Caco-2 (cell line): ENCODE results near the gene OTUB1. TPM values are rescaled to one million over a fixed set of nuclear protein-coding genes. Genes with fewer than 3 reads are reported as not detected.

Experiments
- BruUV-seq: library from RNA; stranded (reverse); fragments of 400-500 nt; replicated peaks from 2 replicates; lab custom pipeline; 2021; lab: Mats Ljungman, UMichigan
- CTCF ChIA-PET: fragments of 300-600 bp; sonication (Branson Sonifier 250); formaldehyde crosslinking; loops from one replicate; lab custom pipeline; 2022; ENCODE audit warnings: antibody characterized with exemption; lab: Charles Lee
- POLR2A ChIA-PET: fragments of 300-600 bp; sonication (Branson Sonifier 250); formaldehyde crosslinking; loops from one replicate; lab custom pipeline; 2022; ENCODE audit warnings: antibody characterized with exemption; lab: Charles Lee
- DNase-seq, 2 experiments: peaks; one replicate each; pipeline versions ENCODE4 v3.0.0 to v3.0.0-alpha.2; 2020 to 2022
- H3K27me3 ChIP-seq: replicated peaks from 2 replicates; pipeline ENCODE4 v1.6.0; 2011; ENCODE audit warnings: low read length; ENCODE audit not compliant: control insufficient read depth, insufficient read depth
- H3K36me3 ChIP-seq: 2 replicates; pipeline ENCODE4 v1.5.1; 2011; ENCODE audit warnings: low read length; ENCODE audit not compliant: control insufficient read depth, insufficient read depth
- H3K4me1 ChIP-seq: fragments of 250-450 bp; sonication (Bioruptor Pico); 2 replicates; pipeline ENCODE4 v1.5.1; 2020; ENCODE audit warnings: mild to moderate bottlenecking
- H3K4me3 ChIP-seq: 2 replicates; pipeline ENCODE4 v1.5.1; 2011; ENCODE audit warnings: low read depth, mild to moderate bottlenecking, control low read depth, low read length
- H3K9me3 ChIP-seq: fragments of 250-450 bp; sonication (Bioruptor Pico); 2 replicates; pipeline ENCODE4 v1.5.1; 2020; ENCODE audit warnings: mild to moderate bottlenecking, moderate library complexity
- H3K27ac Mint-ChIP-seq: one replicate; pipeline ENCODE4 v1.8.0; 2022; ENCODE audit warnings: mixed read lengths; ENCODE audit not compliant: unreplicated experiment
- H3K27me3 Mint-ChIP-seq: one replicate; pipeline ENCODE4 v1.8.0; 2022; ENCODE audit warnings: mixed read lengths; ENCODE audit not compliant: insufficient read depth, unreplicated experiment
- H3K36me3 Mint-ChIP-seq: one replicate; pipeline ENCODE4 v1.8.0; 2022; ENCODE audit warnings: mild to moderate bottlenecking, mixed read lengths; ENCODE audit not compliant: insufficient read depth, unreplicated experiment
- H3K4me1 Mint-ChIP-seq: one replicate; pipeline ENCODE4 v1.8.0; 2022; ENCODE audit warnings: low read depth, mixed read lengths; ENCODE audit not compliant: unreplicated experiment
- H3K4me3 Mint-ChIP-seq: one replicate; pipeline ENCODE4 v1.8.0; 2022; ENCODE audit warnings: mild to moderate bottlenecking, moderate library complexity, mixed read lengths; ENCODE audit not compliant: unreplicated experiment
- H3K9me3 Mint-ChIP-seq: one replicate; pipeline ENCODE4 v1.8.0; 2022; ENCODE audit warnings: mixed read lengths; ENCODE audit not compliant: unreplicated experiment
- intact Hi-C: fragments of 100-400 bp; cut with micrococcal nuclease; formaldehyde crosslinking; loops from one replicate; pipeline ENCODE4 v1.10.0; 2022; ENCODE audit not compliant: unreplicated experiment
- total RNA-seq: library from RNA; stranded (reverse); gene quantifications from 2 replicates; pipeline ENCODE4 v1.2.3, GENCODE V29; 2022
- TF ChIP-seq, protein P1 (sequence below), 2 experiments: fragments of 200-600 bp in 1 of 2; IDR thresholded peaks; 1 replicate in 1 of 2; 2 replicates in 1 of 2; pipeline versions ENCODE4 v1.5.1 to v1.8.0; 2011 to 2022; ENCODE audit warnings: antibody characterized with exemption in 1 of 2, control low read depth in 1 of 2, inconsistent platforms in 1 of 2, low read depth in 1 of 2, low read length in 1 of 2, mild to moderate bottlenecking in 1 of 2, moderate library complexity in 1 of 2; ENCODE audit not compliant: insufficient read depth in 1 of 2, severe bottlenecking in 1 of 2, unreplicated experiment in 1 of 2

OTUB1 gene
- total RNA-seq, 1 experiment from 2014 or later: 152 TPM

DNA sequence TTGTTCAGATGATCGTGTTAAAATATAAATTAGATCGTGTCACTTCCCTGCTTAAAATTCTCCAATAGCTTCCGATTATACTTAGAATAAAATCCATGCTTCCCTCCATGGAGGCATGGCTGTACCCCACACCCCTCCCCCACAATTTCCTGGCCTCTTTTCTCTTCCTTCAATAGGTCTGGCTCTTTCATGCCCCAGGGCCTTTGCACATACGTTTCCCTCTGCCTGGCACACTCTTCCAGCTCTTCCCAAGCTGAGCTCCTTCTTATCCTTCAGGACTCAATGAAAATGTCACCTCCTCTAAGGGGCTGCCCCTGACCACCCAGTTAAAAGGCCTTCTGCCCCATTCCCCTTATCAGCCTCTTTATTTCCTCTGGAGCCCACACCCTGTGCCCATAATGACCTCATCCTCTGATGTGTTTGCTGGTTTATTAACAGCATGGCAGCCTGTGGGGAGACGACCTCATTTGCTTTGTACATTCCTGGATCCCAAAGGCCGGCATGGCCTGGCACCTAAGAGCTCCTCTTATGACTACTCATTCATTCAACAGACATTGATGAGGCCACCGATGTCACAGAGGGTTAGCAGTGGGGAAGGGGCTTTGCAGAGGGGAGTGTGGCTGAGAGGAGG lies 40.5 kb downstream of the OTUB1 start:
- Mint-ChIP-seq H3K27ac (no peak overlapping the region), H3K4me1 (no peaks in the 10 kb centered on the region), H3K9me3 (no peaks in the 10 kb centered on the region), H3K27me3 (no peaks in the 10 kb centered on the region), H3K36me3 (peaks cover 9% of the 10 kb centered on the region), H3K4me3 (no peak overlapping the region)
- Histone ChIP-seq H3K9me3 (no peaks in the 10 kb centered on the region), H3K4me3 (no peak overlapping the region), H3K27me3 (no peaks in the 10 kb centered on the region), H3K4me1 (no peaks in the 10 kb centered on the region), H3K36me3 (no peaks in the 10 kb centered on the region)
- ChIA-PET CTCF (no interaction called here), POLR2A (no interaction called here)
- intact Hi-C loops: no loop called here
- TF ChIP-seq, protein P1, sequence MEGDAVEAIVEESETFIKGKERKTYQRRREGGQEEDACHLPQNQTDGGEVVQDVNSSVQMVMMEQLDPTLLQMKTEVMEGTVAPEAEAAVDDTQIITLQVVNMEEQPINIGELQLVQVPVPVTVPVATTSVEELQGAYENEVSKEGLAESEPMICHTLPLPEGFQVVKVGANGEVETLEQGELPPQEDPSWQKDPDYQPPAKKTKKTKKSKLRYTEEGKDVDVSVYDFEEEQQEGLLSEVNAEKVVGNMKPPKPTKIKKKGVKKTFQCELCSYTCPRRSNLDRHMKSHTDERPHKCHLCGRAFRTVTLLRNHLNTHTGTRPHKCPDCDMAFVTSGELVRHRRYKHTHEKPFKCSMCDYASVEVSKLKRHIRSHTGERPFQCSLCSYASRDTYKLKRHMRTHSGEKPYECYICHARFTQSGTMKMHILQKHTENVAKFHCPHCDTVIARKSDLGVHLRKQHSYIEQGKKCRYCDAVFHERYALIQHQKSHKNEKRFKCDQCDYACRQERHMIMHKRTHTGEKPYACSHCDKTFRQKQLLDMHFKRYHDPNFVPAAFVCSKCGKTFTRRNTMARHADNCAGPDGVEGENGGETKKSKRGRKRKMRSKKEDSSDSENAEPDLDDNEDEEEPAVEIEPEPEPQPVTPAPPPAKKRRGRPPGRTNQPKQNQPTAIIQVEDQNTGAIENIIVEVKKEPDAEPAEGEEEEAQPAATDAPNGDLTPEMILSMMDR (IDR thresholded peaks at IDR 0.05; ENCODE audit: insufficient read depth in 1 of 2, low read depth in 1 of 2, low read length in 1 of 2, severe bottlenecking in 1 of 2, unreplicated experiment in 1 of 2): no peak
- no peak for DNase-seq
- no TSS peak for BruUV-seq

DNA sequence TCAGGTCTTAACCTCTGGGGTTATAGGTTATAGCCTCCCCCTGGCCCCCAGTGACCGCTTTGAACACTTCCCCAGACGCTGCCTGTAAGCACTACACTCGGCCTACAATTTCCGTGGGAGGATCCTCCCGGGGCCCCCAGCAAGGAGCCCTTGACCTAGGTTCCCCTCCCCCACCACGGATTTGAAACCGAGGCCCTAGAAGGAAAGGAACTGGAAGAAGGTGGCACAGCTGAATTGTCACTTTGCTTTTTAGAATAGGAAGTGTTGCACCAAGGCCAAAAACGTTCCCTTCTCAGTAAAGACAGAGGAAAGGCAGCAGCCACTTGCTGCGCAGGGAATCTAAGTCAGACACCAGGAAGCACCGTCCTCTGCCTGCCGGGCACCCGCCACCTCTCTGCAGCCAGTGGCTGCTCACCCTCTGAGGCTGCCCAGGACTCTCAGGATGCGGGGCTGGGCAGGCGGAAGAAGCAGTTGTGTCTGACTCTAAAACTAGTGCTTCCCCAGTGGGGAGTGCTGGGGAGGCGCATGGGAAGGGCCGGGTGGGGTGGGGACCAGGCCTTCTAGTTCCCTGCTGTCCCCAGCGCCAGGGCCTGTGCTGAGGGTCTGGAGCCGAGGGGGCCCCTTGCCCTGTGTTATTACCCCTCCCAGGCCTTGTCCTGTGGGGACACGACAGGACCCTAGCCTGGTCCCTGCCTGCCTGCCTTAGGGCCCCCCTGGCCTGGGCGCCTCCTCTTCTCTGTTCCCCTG lies 41.6 kb downstream of the OTUB1 start:
- H3K9me3 Mint-ChIP-seq: no peaks in the 10 kb centered on the region
- no peaks in the 10 kb centered on the region for H3K9me3 ChIP-seq
- no peaks in the 10 kb centered on the region for H3K4me1 Mint-ChIP-seq
- BruUV-seq: no TSS peak
- peaks cover 9% of the 10 kb centered on the region for H3K36me3 Mint-ChIP-seq
- intact Hi-C loops: no loop called here
- H3K4me3 ChIP-seq: no peak overlapping the region
- H3K27me3 ChIP-seq: no peaks in the 10 kb centered on the region
- no peak overlapping the region for H3K27ac Mint-ChIP-seq
- TF ChIP-seq, protein P1 (IDR thresholded peaks at IDR 0.05; ENCODE audit: insufficient read depth in 1 of 2, low read depth in 1 of 2, low read length in 1 of 2, severe bottlenecking in 1 of 2, unreplicated experiment in 1 of 2): no peak
- ChIA-PET POLR2A (no interaction called here), CTCF (no interaction called here)
- no peak overlapping the region for H3K4me3 Mint-ChIP-seq
- no peaks in the 10 kb centered on the region for H3K27me3 Mint-ChIP-seq
- no peak for DNase-seq
- H3K4me1 ChIP-seq: no peaks in the 10 kb centered on the region
- H3K36me3 ChIP-seq: no peaks in the 10 kb centered on the region

DNA sequence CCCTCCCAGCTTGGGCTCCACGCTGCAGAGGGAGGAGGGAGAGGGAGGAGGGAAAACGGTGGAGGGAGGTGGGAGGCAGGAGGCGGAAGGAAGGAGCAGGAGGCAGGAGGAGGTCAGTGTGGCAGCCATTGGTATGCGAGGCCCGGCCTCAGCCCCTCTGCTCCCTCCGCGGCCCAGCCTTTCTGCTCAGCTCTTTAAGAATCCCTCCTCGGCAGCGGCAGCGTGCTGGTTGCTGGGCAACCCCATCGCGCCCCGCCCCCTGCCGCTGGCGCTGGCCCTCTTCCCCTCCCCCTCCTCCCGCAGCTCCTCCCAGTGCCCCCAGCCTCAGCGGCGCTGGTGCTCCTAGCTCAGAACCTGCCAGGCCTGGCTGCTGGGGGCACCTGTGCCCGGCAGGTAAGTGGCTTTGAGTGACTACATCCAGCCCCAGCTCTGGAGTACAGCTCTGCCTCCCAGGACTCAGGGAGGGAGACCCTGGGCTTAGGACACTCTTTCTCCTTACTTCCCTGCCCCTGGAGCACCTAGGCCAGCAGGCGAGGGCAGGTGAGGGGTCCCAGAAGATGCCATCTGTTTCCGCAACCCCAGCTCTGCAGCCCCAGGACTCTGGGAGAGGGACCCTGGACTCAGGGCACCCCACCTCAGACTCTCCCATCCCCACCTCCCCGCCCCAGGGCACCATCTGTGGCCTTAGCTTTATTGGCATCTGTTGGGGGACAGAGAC lies 42.3 kb downstream of the OTUB1 start:
- no peak overlapping the region for H3K4me3 Mint-ChIP-seq

More for the DNA sequence above, 42.3 kb downstream of the OTUB1 start:
- DNase-seq: no peak
- intact Hi-C loops: no loop called here
- Mint-ChIP-seq H3K36me3 (peaks cover 9% of the 10 kb centered on the region), H3K9me3 (no peaks in the 10 kb centered on the region), H3K27ac (no peak overlapping the region), H3K27me3 (no peaks in the 10 kb centered on the region), H3K4me1 (no peaks in the 10 kb centered on the region)
- CTCF ChIA-PET: no interaction called here
- Histone ChIP-seq H3K27me3 (no peaks in the 10 kb centered on the region), H3K4me3 (no peak overlapping the region), H3K36me3 (no peaks in the 10 kb centered on the region), H3K4me1 (no peaks in the 10 kb centered on the region), H3K9me3 (no peaks in the 10 kb centered on the region)
- TF ChIP-seq, protein P1 (IDR thresholded peaks at IDR 0.05; ENCODE audit: insufficient read depth in 1 of 2, low read depth in 1 of 2, low read length in 1 of 2, severe bottlenecking in 1 of 2, unreplicated experiment in 1 of 2): no peak
- POLR2A ChIA-PET: no interaction called here
- BruUV-seq: no TSS peak
